ENCODE results near the gene RBP5. TPM values are rescaled to one million over a fixed set of nuclear protein-coding genes. Genes with fewer than 3 reads are reported as not detected.

The RBP5 gene, protein sequence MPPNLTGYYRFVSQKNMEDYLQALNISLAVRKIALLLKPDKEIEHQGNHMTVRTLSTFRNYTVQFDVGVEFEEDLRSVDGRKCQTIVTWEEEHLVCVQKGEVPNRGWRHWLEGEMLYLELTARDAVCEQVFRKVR
- 1.9 and 2.6 TPM in 2 replicates for total RNA-seq (2014; rRNA removed; shearing (Covaris generic))

DNA sequence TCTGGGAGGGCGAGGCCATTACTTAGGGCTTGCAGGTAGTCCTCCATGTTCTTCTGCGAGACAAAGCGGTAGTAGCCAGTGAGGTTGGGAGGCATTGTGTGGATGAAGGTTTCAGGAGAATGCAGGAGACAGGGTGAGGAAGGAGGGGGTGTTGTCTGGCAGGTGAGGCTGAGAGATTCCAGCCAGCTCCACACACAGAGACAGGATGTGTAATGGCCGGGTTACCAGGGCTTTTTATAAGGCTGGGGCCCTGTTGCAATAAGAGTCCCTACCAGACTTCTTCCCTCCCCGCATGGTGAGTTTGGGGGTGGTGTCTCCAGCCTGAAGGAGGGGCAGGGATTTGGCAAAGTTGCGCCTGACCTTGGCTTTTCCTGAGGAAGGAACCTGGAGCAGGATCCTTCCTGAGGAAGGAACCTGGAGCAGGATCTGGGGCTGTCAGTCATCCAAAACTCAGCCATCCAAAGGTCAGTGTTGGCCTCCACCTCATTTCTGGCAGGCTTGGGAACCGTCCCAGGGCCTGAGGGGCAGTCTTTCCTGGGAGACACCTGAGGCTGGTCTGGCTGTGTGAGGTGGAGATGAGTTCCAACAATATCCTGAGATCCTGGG is at the start of gene RBP5:
TSS of gene RBP5 (minus strand) at position 209 of the 606 bp plus-strand sequence. CDS start at position 95, 114 bp downstream.
- peaks cover 22% of the 10 kb centered on the region for H3K27me3 ChIP-seq (ENCODE audit: control insufficient read depth, insufficient read depth, low read length)
- DNase-seq: peak; percentile 53

DNA sequence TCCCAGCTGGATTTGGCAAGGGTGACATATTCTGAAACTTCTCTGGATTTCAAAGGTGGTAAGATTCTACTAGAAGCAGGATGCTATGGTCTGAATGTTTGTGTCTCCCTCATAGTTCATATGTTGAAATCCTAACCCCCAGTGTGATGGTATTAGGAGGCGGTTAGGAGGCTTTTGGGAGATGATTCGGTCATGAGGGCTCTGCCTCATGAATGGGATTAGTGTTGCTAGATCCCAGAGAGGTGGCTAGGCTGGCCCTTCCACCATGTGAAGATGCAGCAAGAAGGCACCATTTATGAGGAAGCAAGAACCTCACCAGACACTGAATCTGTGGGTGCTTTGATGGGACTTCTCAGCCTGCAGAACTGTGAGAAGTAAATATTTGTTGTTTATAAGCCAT is 49.8 kb upstream of the RBP5 start:
- DNase-seq: no peak
- Histone ChIP-seq H3K27me3 (ENCODE audit: control insufficient read depth, insufficient read depth, low read length) (no peaks in the 10 kb centered on the region), H3K4me3 (ENCODE audit: insufficient read depth, low read depth, low read length) (no peak overlapping the region), H3K36me3 (replicated peaks; ENCODE audit: control insufficient read depth, insufficient read depth, low read length) (no peaks in the 10 kb centered on the region)

More for the DNA sequence above, at the start of gene RBP5:
- Histone ChIP-seq H3K4me3 (ENCODE audit: insufficient read depth, low read depth, low read length) (peak within 1 kb of the TSS; percentile 73), H3K36me3 (replicated peaks; ENCODE audit: control insufficient read depth, insufficient read depth, low read length) (no peaks in the 10 kb centered on the region; the same call in 1 of the 2 replicates)

DNA sequence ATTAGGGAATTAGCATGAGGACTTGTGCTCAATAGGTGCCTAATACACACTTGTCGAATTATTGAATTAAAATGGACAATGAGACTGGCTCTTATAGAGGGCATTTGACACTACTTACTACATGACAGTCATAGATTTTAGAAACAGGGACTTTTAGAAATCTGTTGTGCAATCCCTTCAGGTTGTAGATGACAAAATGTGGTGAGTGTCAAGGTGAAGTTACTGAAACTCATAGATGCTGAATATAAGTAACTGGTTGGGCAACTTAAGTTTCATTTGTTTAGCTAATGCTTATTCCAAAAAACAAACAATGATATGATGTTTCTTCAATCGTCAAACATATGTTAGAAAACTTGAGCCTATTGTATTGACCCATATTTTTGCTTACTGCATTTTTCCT is 47.9 kb upstream of the RBP5 start:
- Histone ChIP-seq H3K4me3 (ENCODE audit: insufficient read depth, low read depth, low read length) (no peak overlapping the region), H3K27me3 (ENCODE audit: control insufficient read depth, insufficient read depth, low read length) (no peaks in the 10 kb centered on the region), H3K36me3 (replicated peaks; ENCODE audit: control insufficient read depth, insufficient read depth, low read length) (no peaks in the 10 kb centered on the region)
- DNase-seq: no peak

DNA sequence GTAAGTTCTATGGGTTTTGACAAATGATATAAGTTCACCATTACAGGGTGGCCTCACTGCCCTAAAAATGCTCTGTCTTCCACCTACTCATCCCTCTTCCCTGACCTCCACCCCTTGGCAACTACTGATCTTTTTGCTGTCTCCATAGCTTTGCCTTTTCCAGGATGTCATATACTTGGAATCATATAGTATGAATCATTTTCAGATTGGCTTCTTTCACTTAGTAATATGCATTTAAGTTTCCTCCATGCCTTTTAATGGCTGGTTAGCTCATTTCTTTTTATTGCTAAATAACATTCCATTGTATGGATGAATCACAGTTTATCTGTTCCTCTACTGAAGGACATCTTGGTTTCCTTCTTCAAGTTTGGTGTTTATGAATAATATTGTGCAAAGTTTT is 46.8 kb upstream of the RBP5 start:
- Histone ChIP-seq H3K27me3 (ENCODE audit: control insufficient read depth, insufficient read depth, low read length) (no peaks in the 10 kb centered on the region), H3K36me3 (replicated peaks; ENCODE audit: control insufficient read depth, insufficient read depth, low read length) (no peaks in the 10 kb centered on the region), H3K4me3 (ENCODE audit: insufficient read depth, low read depth, low read length) (no peak overlapping the region)
- DNase-seq: no peak

DNA sequence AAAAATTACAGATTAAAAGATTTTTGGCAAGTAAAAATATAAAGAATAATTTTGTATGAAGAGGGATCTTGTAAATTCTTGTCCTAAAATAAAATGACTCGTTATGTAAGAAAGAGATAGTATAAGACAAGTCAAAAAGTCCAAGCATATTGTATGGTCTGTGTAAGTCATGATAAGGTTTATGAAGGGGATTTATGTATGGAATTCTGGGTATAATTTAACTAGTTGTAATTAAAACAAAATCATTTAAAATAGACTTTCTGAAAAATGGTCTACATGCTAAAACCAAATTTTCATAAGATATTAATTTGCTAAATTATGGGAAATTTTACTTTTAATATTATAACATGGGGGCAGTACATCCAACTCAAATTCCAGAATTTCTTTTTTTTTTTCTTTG is 43.2 kb upstream of the RBP5 start:
- H3K4me3 ChIP-seq (ENCODE audit: insufficient read depth, low read depth, low read length): no peak overlapping the region
- H3K36me3 ChIP-seq (replicated peaks; ENCODE audit: control insufficient read depth, insufficient read depth, low read length): no peaks in the 10 kb centered on the region
- no peaks in the 10 kb centered on the region for H3K27me3 ChIP-seq (ENCODE audit: control insufficient read depth, insufficient read depth, low read length)
- no peak for DNase-seq

DNA sequence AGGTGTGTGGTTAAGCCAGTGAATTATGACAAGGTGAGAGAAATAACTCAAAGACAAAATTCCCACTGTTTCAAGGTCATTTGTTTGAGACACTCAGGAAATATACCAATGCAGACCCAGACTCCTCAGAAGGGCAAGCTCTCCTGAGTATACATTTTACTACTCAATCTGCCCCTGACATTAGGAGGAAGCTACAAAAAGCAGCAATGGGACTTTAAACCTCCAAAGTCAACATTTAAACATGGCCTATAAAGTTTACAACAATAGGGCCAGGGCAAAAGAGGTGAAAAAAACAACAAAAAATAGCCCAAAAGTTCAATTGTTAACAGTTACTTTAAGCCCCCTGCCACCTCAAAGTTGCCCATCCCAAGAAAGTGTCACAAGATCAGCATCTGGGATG is 41.3 kb upstream of the RBP5 start:
- DNase-seq: no peak
- H3K27me3 ChIP-seq (ENCODE audit: control insufficient read depth, insufficient read depth, low read length): no peaks in the 10 kb centered on the region
- H3K4me3 ChIP-seq (ENCODE audit: insufficient read depth, low read depth, low read length): no peak overlapping the region
- no peaks in the 10 kb centered on the region for H3K36me3 ChIP-seq (replicated peaks; ENCODE audit: control insufficient read depth, insufficient read depth, low read length)

DNA sequence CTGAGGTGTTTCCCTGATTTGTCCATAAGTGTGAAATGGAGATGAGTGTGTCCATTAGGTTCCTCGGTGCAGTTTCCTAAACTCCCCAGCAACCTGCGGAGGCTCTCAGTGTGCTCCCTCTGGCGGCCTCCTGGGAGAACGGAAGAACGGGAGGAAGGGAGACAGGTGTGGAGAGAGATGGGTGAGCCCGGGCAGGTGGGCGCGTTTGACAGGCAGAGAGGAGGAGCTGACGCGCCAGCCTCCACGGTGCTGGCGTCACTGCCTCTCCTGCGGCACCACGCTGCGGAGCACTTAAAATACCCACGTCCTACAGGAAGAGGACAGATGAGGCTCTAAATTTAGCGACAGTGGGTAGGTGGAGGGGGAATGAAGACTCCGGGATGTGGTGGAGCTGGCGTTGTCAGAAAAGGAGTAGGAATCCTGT is 34.0 kb upstream of the RBP5 start:
- Histone ChIP-seq H3K36me3 (replicated peaks; ENCODE audit: control insufficient read depth, insufficient read depth, low read length) (no peaks in the 10 kb centered on the region), H3K27me3 (ENCODE audit: control insufficient read depth, insufficient read depth, low read length) (no peaks in the 10 kb centered on the region; the same call in 1 of the 2 replicates), H3K4me3 (ENCODE audit: insufficient read depth, low read depth, low read length) (no peak overlapping the region; the same call in 1 of the 2 replicates)
- DNase-seq: peak; percentile 89

DNA sequence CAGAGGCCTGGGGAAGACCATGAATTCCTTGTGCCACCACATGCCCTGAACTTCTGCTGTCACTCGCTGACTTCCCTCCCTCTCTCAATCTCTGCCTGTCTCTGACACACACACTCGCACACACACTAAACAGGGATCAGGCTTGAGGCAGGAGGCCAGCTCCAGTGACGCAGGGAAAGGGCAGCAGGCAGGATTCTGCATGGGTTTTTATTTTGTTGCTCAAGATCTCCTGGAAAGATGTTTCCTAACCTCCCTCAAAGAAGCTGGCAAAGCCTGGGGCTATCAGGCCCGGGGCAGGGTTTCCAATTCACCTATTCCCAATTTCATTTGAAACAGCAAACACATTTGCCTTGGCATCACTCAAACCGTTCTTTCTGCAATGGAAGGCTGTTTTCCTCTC is 33.1 kb upstream of the RBP5 start:
- DNase-seq: peak; percentile 13
- H3K4me3 ChIP-seq (ENCODE audit: insufficient read depth, low read depth, low read length): no peak overlapping the region
- H3K27me3 ChIP-seq (ENCODE audit: control insufficient read depth, insufficient read depth, low read length): no peaks in the 10 kb centered on the region; the same call in 1 of the 2 replicates
- no peaks in the 10 kb centered on the region; the same call in 1 of the 2 replicates for H3K36me3 ChIP-seq (replicated peaks; ENCODE audit: control insufficient read depth, insufficient read depth, low read length)

DNA sequence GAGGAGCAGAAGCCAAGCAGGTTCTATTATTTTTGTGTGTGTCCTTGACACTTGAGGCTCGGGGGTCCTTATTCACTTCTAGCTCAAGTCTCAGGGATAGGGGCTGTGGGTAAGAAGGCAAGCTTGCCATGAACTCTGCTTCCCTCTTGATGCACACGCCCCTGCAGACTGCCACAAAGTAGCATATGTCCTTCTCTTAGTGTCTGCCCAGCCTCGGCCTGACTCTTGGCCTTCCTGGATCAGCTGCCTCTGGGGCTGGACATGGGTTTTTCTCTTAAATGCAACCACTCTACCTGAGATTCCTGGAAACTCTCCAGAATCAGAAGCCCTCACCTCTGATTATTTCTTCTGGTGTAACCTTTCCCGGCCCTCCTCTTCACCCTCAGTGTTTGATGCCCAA is 32.6 kb upstream of the RBP5 start:
- H3K27me3 ChIP-seq (ENCODE audit: control insufficient read depth, insufficient read depth, low read length): no peaks in the 10 kb centered on the region; the same call in 1 of the 2 replicates
- H3K4me3 ChIP-seq (ENCODE audit: insufficient read depth, low read depth, low read length): no peak overlapping the region
- no peaks in the 10 kb centered on the region; the same call in 1 of the 2 replicates for H3K36me3 ChIP-seq (replicated peaks; ENCODE audit: control insufficient read depth, insufficient read depth, low read length)
- DNase-seq: peak; percentile 13

DNA sequence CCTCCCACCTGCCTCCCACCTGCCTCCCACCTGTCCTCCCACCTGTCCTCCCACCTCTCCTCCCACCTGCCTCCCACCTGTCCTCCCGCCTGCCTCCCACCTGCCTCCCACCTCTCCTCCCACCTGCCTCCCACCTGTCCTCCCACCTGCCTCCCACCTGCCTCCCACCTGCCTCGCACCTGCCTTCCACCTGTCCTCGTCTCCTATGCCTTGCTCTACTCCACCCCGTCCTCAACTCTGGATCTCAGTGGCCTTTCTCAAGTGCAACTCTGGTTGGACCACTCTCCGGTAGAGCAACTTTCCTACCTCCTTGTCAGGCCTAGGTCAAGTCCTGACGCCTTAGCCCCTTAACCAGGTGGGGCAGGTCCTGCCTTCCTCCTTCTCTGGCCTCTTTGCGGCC is 31.5 kb upstream of the RBP5 start:
- peak; percentile 15 for DNase-seq
- Histone ChIP-seq H3K27me3 (ENCODE audit: control insufficient read depth, insufficient read depth, low read length) (no peaks in the 10 kb centered on the region; the same call in 1 of the 2 replicates), H3K4me3 (ENCODE audit: insufficient read depth, low read depth, low read length) (no peak overlapping the region), H3K36me3 (replicated peaks; ENCODE audit: control insufficient read depth, insufficient read depth, low read length) (no peaks in the 10 kb centered on the region; the same call in 1 of the 2 replicates)

DNA sequence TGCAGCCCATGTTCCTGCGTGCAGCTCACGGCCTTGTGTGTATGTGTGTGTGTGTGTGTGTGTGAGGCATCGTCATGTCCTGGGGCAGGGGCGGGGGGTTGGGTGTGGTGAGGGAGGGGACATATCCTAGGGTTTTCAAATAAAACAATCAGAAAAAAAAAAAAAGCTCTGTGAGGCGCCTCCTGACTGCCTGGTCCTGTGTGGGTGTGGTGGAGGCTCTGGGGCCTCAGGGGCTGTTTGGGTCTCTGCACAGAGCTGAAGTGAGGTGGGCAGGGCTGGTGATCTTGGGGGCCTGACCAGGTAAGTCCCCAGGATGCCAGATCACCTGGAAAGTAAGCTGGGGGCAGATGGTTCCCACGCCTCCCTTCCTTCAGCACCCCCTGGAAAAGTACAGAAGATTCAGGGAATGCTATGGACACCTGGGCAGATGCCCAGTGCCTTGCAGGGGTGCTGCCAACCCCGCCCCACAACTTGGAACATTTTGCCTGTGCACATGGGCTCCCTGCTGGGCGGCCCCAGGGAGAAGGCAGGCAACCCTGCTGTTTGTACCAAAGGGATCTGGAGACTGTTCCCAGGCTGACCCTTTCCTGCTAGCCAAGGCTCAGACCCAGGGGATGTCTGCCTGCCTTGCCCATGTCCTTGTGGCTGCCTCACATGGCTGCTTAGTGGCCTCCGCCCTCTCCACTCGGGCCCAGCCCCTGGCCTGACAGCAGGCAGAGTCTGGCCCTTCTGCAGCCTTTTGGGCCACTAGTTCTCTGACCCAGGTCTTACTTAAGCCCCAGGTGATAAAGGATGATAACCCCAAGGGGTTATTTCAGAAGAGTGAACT is 30.3 kb upstream of the RBP5 start:
- Histone ChIP-seq H3K4me3 (ENCODE audit: insufficient read depth, low read depth, low read length) (no peak overlapping the region), H3K27me3 (ENCODE audit: control insufficient read depth, insufficient read depth, low read length) (no peaks in the 10 kb centered on the region; the same call in 1 of the 2 replicates), H3K36me3 (replicated peaks; ENCODE audit: control insufficient read depth, insufficient read depth, low read length) (no peaks in the 10 kb centered on the region; the same call in 1 of the 2 replicates)
- peak; percentile 39 for DNase-seq

DNA sequence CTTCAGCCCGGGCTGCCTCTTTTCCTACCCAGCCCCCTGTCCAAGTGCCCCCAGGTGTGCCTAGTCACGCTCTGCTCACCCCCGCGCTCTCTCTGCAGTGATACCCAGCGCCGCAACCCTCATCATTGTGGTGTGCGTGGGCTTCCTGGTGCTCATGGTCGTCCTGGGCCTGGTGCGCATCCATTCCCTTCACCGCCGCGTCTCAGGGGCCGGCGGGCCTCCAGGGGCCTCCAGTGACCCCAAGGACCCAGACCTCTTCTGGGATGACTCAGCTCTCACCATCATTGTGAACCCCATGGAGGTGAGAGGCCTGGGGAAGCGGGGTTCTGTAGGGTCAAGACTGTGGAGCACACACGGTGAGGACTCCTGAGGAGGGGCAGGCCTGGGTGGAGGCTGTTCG is 28.7 kb upstream of the RBP5 start:
- Histone ChIP-seq H3K36me3 (replicated peaks; ENCODE audit: control insufficient read depth, insufficient read depth, low read length) (no peaks in the 10 kb centered on the region; the same call in 1 of the 2 replicates), H3K4me3 (ENCODE audit: insufficient read depth, low read depth, low read length) (no peak overlapping the region), H3K27me3 (ENCODE audit: control insufficient read depth, insufficient read depth, low read length) (no peaks in the 10 kb centered on the region)
- DNase-seq: peak; percentile 42

DNA sequence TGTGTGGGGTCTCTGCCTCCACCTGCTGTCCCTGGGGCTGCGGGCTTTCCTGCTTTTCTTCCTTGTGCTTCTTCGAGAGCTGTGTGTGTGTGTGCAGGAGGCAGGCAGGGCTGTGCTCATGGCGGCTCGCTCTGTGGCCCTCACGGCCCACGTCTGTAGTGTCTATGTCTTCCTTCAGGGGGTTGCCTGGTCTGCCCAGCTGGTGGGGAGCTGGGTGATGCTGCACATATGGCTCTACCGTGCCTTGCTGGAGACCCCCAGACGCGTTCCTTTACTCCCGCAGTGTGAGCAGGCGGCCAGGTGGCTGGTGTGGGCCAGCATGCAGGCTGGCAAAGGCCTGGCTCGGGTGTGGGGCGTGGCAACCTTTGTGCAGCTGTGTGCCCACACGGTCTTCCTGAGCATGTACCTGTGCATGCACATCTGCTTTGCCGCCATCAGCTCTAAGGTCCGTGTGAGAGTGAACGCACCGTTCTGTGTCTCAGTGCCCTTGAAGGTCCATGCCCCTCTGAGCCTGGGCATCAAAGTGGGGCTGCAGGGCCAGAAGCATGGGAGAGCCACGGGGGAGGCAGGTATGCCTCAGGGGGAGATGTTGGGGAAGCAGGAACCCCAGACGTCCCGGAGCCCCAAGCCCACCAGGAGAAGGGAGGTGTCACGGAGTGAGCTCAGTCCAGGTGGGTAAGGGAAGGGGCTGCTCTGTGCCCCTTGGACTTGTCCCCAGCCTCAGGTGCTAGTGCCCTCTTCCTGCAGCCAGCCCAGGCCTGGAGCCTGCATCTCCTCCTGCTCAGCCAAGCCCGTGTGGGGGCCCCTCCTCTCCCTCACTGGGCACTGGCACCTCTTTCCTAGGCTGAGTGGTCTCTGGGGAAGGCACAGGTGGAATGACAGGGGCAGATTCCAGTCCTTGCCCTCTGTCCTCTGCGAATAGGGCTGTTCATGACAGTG is 27.8 kb upstream of the RBP5 start:
- no peaks in the 10 kb centered on the region for H3K27me3 ChIP-seq (ENCODE audit: control insufficient read depth, insufficient read depth, low read length)
- H3K36me3 ChIP-seq (replicated peaks; ENCODE audit: control insufficient read depth, insufficient read depth, low read length): no peaks in the 10 kb centered on the region; the same call in 1 of the 2 replicates
- no peak overlapping the region for H3K4me3 ChIP-seq (ENCODE audit: insufficient read depth, low read depth, low read length)
- peak; percentile 33 for DNase-seq
